Stimulated activated CD4-positive, alpha-beta T cell treated with anti-CD3 and anti-CD28 coated beads, Interleukin-12 subunit alpha, Interleukin-12 subunit beta, amount 100 ng/mL, for 48 hours (primary cell): ENCODE data around the gene WDR43.
"Not testable (repeated sequence)": the region's sequence is repeated elsewhere in the genome, so short reads cannot be mapped to it uniquely, and the experiment has no call there.

Source experiments
- DNase-seq, 3 donors: peaks; one replicate each; pipeline ENCODE4 v3.0.0-alpha.2; 2020; ENCODE audit warnings: low read depth in 2 of 3, low spot score in 1 of 3

The WDR43 gene

GRCh38 chr2:28958689-28959088, 64.2 kb downstream of the WDR43 start:
- peak in 2 of 3 donors; percentile 7 to 62 for DNase-seq

GRCh38 chr2:28960401-28960800, 65.9 kb downstream of the WDR43 start:
- DNase-seq = no peak

GRCh38 chr2:28962505-28962904, 68.0 kb downstream of the WDR43 start:
- no peak for DNase-seq

GRCh38 chr2:28970464-28971160, 76.1 kb downstream of the WDR43 start:
- no peak for DNase-seq

GRCh38 chr2:28972778-28973335, 78.4 kb downstream of the WDR43 start:
- no peak for DNase-seq

GRCh38 chr2:28974252-28974651, 79.8 kb downstream of the WDR43 start:
- no peak for DNase-seq

GRCh38 chr2:28975671-28976070, 81.2 kb downstream of the WDR43 start:
- DNase-seq = no peak

- DNase-seq = no peak
Observed at GRCh38 chr2:28976584-28976983, 82.1 kb downstream of the WDR43 start.

GRCh38 chr2:28977176-28977875, 82.9 kb downstream of the WDR43 start:
- DNase-seq = no peak

GRCh38 chr2:28978001-28978400, 83.5 kb downstream of the WDR43 start:
- not testable (repeated sequence) for DNase-seq

GRCh38 chr2:28978606-28979005, 84.1 kb downstream of the WDR43 start:
- no peak for DNase-seq

GRCh38 chr2:28979041-28979440, 84.6 kb downstream of the WDR43 start:
- no peak for DNase-seq

- DNase-seq = no peak
Observed at GRCh38 chr2:28979576-28980366, 85.3 kb downstream of the WDR43 start.

- no peak for DNase-seq
Observed at GRCh38 chr2:28980368-28981015, 86.0 kb downstream of the WDR43 start.

GRCh38 chr2:28981016-28981441, 86.6 kb downstream of the WDR43 start, which contains the start of gene TOGARAM2:
TOGARAM2 (plus strand) TSS chr2:28981298; CDS start chr2:28994835, 13,537 bp downstream.
- DNase-seq = no peak

- no peak for DNase-seq
Observed at GRCh38 chr2:28981620-28982376, 87.3 kb downstream of the WDR43 start.

- DNase-seq = no peak
Observed at GRCh38 chr2:28982381-28982950, 88.0 kb downstream of the WDR43 start.

GRCh38 chr2:28986429-28986828, 92.0 kb downstream of the WDR43 start:
- DNase-seq = no peak

GRCh38 chr2:28989973-28990372, 95.5 kb downstream of the WDR43 start:
- no peak for DNase-seq

- DNase-seq = no peak
Observed at GRCh38 chr2:28990445-28990844, 96.0 kb downstream of the WDR43 start.
